GM19468 (cell line): ENCODE measurements around the gene PSMG2.

Experiments
- ATAC-seq: cut with Tn5 transposase; IDR thresholded peaks from one replicate; pipeline ENCODE4 v1.9.1; 2021; ENCODE audit warnings: mild to moderate bottlenecking, moderate library complexity, moderate number of reproducible peaks; ENCODE audit not compliant: unreplicated experiment; ENCODE audit errors: extremely low read depth

PSMG2 gene

GRCh38 chr18:12702221-12703095 lies at the start of gene PSMG2, which contains the start of gene CEP76:
Gene PSMG2 (plus strand): TSS chr18:12703042. CDS start chr18:12703108, 66 bp downstream.
Gene CEP76 (minus strand): TSS chr18:12702723. CDS start chr18:12702548, 175 bp downstream.
- ATAC-seq, result peak; percentile 68

GRCh38 chr18:12654971-12655370 lies 47.9 kb upstream of the PSMG2 start:
- no peak for ATAC-seq

- no peak for ATAC-seq
These were observed 46.3 kb upstream of the PSMG2 start for GRCh38 chr18:12656605-12656937.

- no peak for ATAC-seq
These were observed 45.7 kb upstream of the PSMG2 start for GRCh38 chr18:12656938-12657683.

GRCh38 chr18:12657684-12658425 lies 45.0 kb upstream of the PSMG2 start, which contains the start of gene SPIRE1:
Gene SPIRE1 (minus strand): TSS chr18:12658107. CDS start chr18:12657866, 241 bp downstream.
- peak; percentile 49 for ATAC-seq

- ATAC-seq, result no peak
These were observed 44.3 kb upstream of the PSMG2 start for GRCh38 chr18:12658426-12659138.

GRCh38 chr18:12659904-12660605 lies 42.8 kb upstream of the PSMG2 start:
- no peak for ATAC-seq

- ATAC-seq, result no peak
These were observed 34.8 kb upstream of the PSMG2 start for GRCh38 chr18:12668041-12668440.

GRCh38 chr18:12679183-12679786 lies 23.6 kb upstream of the PSMG2 start:
- ATAC-seq, result no peak

- no peak for ATAC-seq
These were observed 16.7 kb upstream of the PSMG2 start for GRCh38 chr18:12686100-12686499.

GRCh38 chr18:12689256-12689850 lies 13.5 kb upstream of the PSMG2 start:
- ATAC-seq, result no peak

- no peak for ATAC-seq
These were observed 10.6 kb upstream of the PSMG2 start for GRCh38 chr18:12692206-12692605.

GRCh38 chr18:12694032-12694431 lies 8.8 kb upstream of the PSMG2 start:
- no peak for ATAC-seq

- no peak for ATAC-seq
These were observed 3.1 kb upstream of the PSMG2 start for GRCh38 chr18:12699747-12700146.

GRCh38 chr18:12701161-12701560 lies 1.7 kb upstream of the PSMG2 start:
- no peak for ATAC-seq

- no peak for ATAC-seq
These were observed 290 bp downstream of the PSMG2 start for GRCh38 chr18:12703096-12703567.

GRCh38 chr18:12703664-12704063 lies 822 bp downstream of the PSMG2 start:
- no peak for ATAC-seq

GRCh38 chr18:12711446-12711845 lies 8.6 kb downstream of the PSMG2 start:
- ATAC-seq, result no peak
